ENCODE results near the gene ITGA2B. TPM values are rescaled to one million over a fixed set of nuclear protein-coding genes. Genes with fewer than 3 reads are reported as not detected.

ITGA2B gene
- total RNA-seq, 1 donor from 2014 or later = 1.2 TPM

GRCh38 chr17:44352828-44353671 lies 36.4 kb downstream of the ITGA2B start:
- H3K36me3 Mint-ChIP-seq (ENCODE audit: insufficient read depth) = peaks cover 11% of the 10 kb centered on the region
- H3K4me1 Mint-ChIP-seq (ENCODE audit: low read depth) = no peaks in the 10 kb centered on the region
- no peaks in the 10 kb centered on the region for H3K9me3 Mint-ChIP-seq (ENCODE audit: low read depth)
- H3K4me3 Mint-ChIP-seq (ENCODE audit: low read depth) = peak overlapping the region; percentile 35
- TF ChIP-seq, protein P1, sequence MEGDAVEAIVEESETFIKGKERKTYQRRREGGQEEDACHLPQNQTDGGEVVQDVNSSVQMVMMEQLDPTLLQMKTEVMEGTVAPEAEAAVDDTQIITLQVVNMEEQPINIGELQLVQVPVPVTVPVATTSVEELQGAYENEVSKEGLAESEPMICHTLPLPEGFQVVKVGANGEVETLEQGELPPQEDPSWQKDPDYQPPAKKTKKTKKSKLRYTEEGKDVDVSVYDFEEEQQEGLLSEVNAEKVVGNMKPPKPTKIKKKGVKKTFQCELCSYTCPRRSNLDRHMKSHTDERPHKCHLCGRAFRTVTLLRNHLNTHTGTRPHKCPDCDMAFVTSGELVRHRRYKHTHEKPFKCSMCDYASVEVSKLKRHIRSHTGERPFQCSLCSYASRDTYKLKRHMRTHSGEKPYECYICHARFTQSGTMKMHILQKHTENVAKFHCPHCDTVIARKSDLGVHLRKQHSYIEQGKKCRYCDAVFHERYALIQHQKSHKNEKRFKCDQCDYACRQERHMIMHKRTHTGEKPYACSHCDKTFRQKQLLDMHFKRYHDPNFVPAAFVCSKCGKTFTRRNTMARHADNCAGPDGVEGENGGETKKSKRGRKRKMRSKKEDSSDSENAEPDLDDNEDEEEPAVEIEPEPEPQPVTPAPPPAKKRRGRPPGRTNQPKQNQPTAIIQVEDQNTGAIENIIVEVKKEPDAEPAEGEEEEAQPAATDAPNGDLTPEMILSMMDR (IDR thresholded peaks at IDR 0.05; ENCODE audit: unreplicated experiment) = no peak
- no peak overlapping the region for H3K27ac Mint-ChIP-seq
- peaks cover 7% of the 10 kb centered on the region for H3K27me3 Mint-ChIP-seq
- no peak for DNase-seq (ENCODE audit: low spot score, unreplicated experiment)

DNA sequence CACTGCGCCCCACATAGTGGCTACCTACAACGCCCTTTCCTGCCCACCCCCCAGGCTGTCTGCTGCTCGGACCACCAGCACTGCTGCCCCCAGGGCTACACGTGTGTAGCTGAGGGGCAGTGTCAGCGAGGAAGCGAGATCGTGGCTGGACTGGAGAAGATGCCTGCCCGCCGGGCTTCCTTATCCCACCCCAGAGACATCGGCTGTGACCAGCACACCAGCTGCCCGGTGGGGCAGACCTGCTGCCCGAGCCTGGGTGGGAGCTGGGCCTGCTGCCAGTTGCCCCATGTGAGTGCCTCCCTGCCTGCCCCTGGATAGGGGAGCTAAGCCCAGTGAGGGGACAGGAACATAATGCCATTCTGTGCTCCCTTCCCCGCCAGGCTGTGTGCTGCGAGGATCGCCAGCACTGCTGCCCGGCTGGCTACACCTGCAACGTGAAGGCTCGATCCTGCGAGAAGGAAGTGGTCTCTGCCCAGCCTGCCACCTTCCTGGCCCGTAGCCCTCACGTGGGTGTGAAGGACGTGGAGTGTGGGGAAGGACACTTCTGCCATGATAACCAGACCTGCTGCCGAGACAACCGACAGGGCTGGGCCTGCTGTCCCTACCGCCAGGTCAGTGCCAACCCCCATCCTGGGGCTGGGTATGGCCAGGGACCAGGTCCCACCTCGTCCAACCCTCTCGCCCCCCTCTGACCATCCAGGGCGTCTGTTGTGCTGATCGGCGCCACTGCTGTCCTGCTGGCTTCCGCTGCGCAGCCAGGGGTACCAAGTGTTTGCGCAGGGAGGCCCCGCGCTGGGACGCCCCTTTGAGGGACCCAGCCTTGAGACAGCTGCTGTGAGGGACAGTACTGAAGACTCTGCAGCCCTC lies 37.3 kb downstream of the ITGA2B start:
- H3K4me3 Mint-ChIP-seq (ENCODE audit: low read depth) = no peak overlapping the region

GRCh38 chr17:44351464-44351863 lies 38.0 kb downstream of the ITGA2B start:
- Mint-ChIP-seq H3K4me3 (ENCODE audit: low read depth) (no peak overlapping the region), H3K4me1 (ENCODE audit: low read depth) (no peaks in the 10 kb centered on the region), H3K27ac (no peak overlapping the region), H3K36me3 (ENCODE audit: insufficient read depth) (peaks cover 11% of the 10 kb centered on the region), H3K27me3 (peaks cover 7% of the 10 kb centered on the region), H3K9me3 (ENCODE audit: low read depth) (no peaks in the 10 kb centered on the region)
- TF ChIP-seq, protein P1 (IDR thresholded peaks at IDR 0.05; ENCODE audit: unreplicated experiment) = no peak
- DNase-seq (ENCODE audit: low spot score, unreplicated experiment) = no peak

More for the DNA sequence above, 37.3 kb downstream of the ITGA2B start:
- H3K9me3 Mint-ChIP-seq (ENCODE audit: low read depth) = no peaks in the 10 kb centered on the region
- no peaks in the 10 kb centered on the region for H3K4me1 Mint-ChIP-seq (ENCODE audit: low read depth)
- peaks cover 11% of the 10 kb centered on the region for H3K36me3 Mint-ChIP-seq (ENCODE audit: insufficient read depth)
- DNase-seq (ENCODE audit: low spot score, unreplicated experiment) = no peak
- no peak overlapping the region for H3K27ac Mint-ChIP-seq
- H3K27me3 Mint-ChIP-seq = peaks cover 7% of the 10 kb centered on the region
- TF ChIP-seq, protein P1 (IDR thresholded peaks at IDR 0.05; ENCODE audit: unreplicated experiment) = no peak

- peaks cover 7% of the 10 kb centered on the region for H3K27me3 Mint-ChIP-seq
- H3K4me3 Mint-ChIP-seq (ENCODE audit: low read depth) = no peak overlapping the region
- no peaks in the 10 kb centered on the region for H3K4me1 Mint-ChIP-seq (ENCODE audit: low read depth)
- peak; percentile 70 for DNase-seq (ENCODE audit: low spot score, unreplicated experiment)
- no peak overlapping the region for H3K27ac Mint-ChIP-seq
- TF ChIP-seq, protein P1 (IDR thresholded peaks at IDR 0.05; ENCODE audit: unreplicated experiment) = peak; percentile 86
- no peaks in the 10 kb centered on the region for H3K9me3 Mint-ChIP-seq (ENCODE audit: low read depth)
- H3K36me3 Mint-ChIP-seq (ENCODE audit: insufficient read depth) = peaks cover 9% of the 10 kb centered on the region
Measured at GRCh38 chr17:44350733-44351226, 38.7 kb downstream of the ITGA2B start.

DNA sequence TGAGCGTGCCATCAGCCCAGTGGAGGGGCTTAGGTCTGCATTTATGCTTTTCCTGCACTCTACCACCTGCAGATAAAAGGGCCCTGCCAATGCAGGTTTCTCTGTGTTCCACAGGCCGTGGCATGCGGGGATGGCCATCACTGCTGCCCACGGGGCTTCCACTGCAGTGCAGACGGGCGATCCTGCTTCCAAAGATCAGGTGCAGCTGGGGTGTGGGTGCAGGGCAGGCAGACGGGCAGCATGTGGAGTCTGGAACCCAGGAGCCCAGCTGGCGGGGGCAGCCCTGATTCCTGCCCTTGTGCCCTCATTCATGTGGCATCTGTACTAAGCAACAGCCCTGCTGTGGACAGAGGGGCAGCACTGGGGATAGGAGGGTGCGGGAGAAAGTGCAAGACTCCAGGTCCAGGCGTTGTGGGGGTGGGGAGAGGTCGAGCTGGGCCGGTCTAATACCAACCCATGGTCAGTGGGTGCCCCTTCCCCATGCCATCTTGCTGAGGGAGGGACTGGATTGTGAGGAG lies 39.8 kb downstream of the ITGA2B start:
- H3K4me3 Mint-ChIP-seq (ENCODE audit: low read depth) = no peak overlapping the region
- peaks cover 3% of the 10 kb centered on the region for H3K4me1 Mint-ChIP-seq (ENCODE audit: low read depth)
- H3K27ac Mint-ChIP-seq = no peak overlapping the region
- DNase-seq (ENCODE audit: low spot score, unreplicated experiment) = no peak
- peaks cover 7% of the 10 kb centered on the region for H3K27me3 Mint-ChIP-seq
- peaks cover 7% of the 10 kb centered on the region for H3K36me3 Mint-ChIP-seq (ENCODE audit: insufficient read depth)
- no peaks in the 10 kb centered on the region for H3K9me3 Mint-ChIP-seq (ENCODE audit: low read depth)
- TF ChIP-seq, protein P1 (IDR thresholded peaks at IDR 0.05; ENCODE audit: unreplicated experiment) = no peak

Measured in progenitor cell of endocrine pancreas (in vitro differentiated cells).